GM19455 (cell line): ENCODE measurements around the gene GCM1.

Experiments
- ATAC-seq: cut with Tn5 transposase; IDR thresholded peaks from one replicate; pipeline ENCODE4 v1.9.1; 2021; ENCODE audit not compliant: unreplicated experiment

GCM1 gene

GRCh38 chr6:53152576-53152975, 3.9 kb upstream of the GCM1 start:
- ATAC-seq, result no peak

- ATAC-seq, result no peak
Measured at GRCh38 chr6:53151676-53152075, 3.0 kb upstream of the GCM1 start.

- ATAC-seq, result no peak
Measured at GRCh38 chr6:53144802-53145201, 3.8 kb downstream of the GCM1 start.

- ATAC-seq, result no peak
Measured at GRCh38 chr6:53143710-53144109, 4.9 kb downstream of the GCM1 start.

GRCh38 chr6:53142810-53143209, 5.8 kb downstream of the GCM1 start:
- ATAC-seq, result no peak

GRCh38 chr6:53139841-53140413, 8.7 kb downstream of the GCM1 start:
- ATAC-seq, result no peak

GRCh38 chr6:53136000-53136609, 12.5 kb downstream of the GCM1 start:
- ATAC-seq, result no peak

- ATAC-seq, result no peak
Measured at GRCh38 chr6:53134601-53135235, 13.9 kb downstream of the GCM1 start.

GRCh38 chr6:53133961-53134360, 14.7 kb downstream of the GCM1 start:
- ATAC-seq, result no peak

- ATAC-seq, result no peak
Measured at GRCh38 chr6:53130569-53131290, 17.9 kb downstream of the GCM1 start.

GRCh38 chr6:53128842-53129241, 19.8 kb downstream of the GCM1 start:
- no peak for ATAC-seq

- ATAC-seq, result no peak
Measured at GRCh38 chr6:53125276-53125675, 23.4 kb downstream of the GCM1 start.

- ATAC-seq, result no peak
Measured at GRCh38 chr6:53124131-53124800, 24.4 kb downstream of the GCM1 start.

- ATAC-seq, result no peak
Measured at GRCh38 chr6:53119772-53120409, 28.8 kb downstream of the GCM1 start.

- ATAC-seq, result no peak
Measured at GRCh38 chr6:53119349-53119748, 29.3 kb downstream of the GCM1 start.

GRCh38 chr6:53115741-53116140, 32.9 kb downstream of the GCM1 start:
- ATAC-seq, result no peak

GRCh38 chr6:53115113-53115512, 33.5 kb downstream of the GCM1 start:
- ATAC-seq, result no peak

GRCh38 chr6:53113742-53114141, 34.9 kb downstream of the GCM1 start:
- no peak for ATAC-seq

GRCh38 chr6:53112871-53113270, 35.8 kb downstream of the GCM1 start:
- ATAC-seq, result no peak

- ATAC-seq, result no peak
Measured at GRCh38 chr6:53112404-53112803, 36.2 kb downstream of the GCM1 start.

GRCh38 chr6:53111865-53112264, 36.8 kb downstream of the GCM1 start:
- ATAC-seq, result no peak
